ENCODE measurements around the gene SLC9C1. TPM values are rescaled to one million over a fixed set of nuclear protein-coding genes. Genes with fewer than 3 reads are reported as not detected.

The SLC9C1 gene
- total RNA-seq, 1 donor from 2014 or later, result not detected

GRCh38 chr3:112149136-112149535 lies 144.9 kb downstream of the SLC9C1 start:
- no peak for TF ChIP-seq CTCF (IDR thresholded peaks at IDR 0.05; ENCODE audit: partially characterized antibody, unreplicated experiment)
- no peak overlapping the region for H3K27ac Mint-ChIP-seq (ENCODE audit: unreplicated experiment)
- no peaks in the 10 kb centered on the region for H3K27me3 Mint-ChIP-seq (ENCODE audit: unreplicated experiment)
- H3K9me3 Mint-ChIP-seq (ENCODE audit: unreplicated experiment), result no peaks in the 10 kb centered on the region
- peaks cover 7% of the 10 kb centered on the region for H3K36me3 Mint-ChIP-seq (ENCODE audit: unreplicated experiment)
- no peaks in the 10 kb centered on the region for H3K4me1 Mint-ChIP-seq (ENCODE audit: low read depth, unreplicated experiment)
- DNase-seq, result no peak
- H3K4me3 Mint-ChIP-seq (ENCODE audit: unreplicated experiment), result no peak overlapping the region

- Mint-ChIP-seq H3K27me3 (ENCODE audit: unreplicated experiment) (no peaks in the 10 kb centered on the region), H3K36me3 (ENCODE audit: unreplicated experiment) (peaks cover 7% of the 10 kb centered on the region), H3K4me1 (ENCODE audit: low read depth, unreplicated experiment) (no peaks in the 10 kb centered on the region), H3K9me3 (ENCODE audit: unreplicated experiment) (no peaks in the 10 kb centered on the region), H3K27ac (ENCODE audit: unreplicated experiment) (no peak overlapping the region), H3K4me3 (ENCODE audit: unreplicated experiment) (no peak overlapping the region)
- no peak for TF ChIP-seq CTCF (IDR thresholded peaks at IDR 0.05; ENCODE audit: partially characterized antibody, unreplicated experiment)
- DNase-seq, result no peak
Observed at GRCh38 chr3:112143689-112144088, 150.3 kb downstream of the SLC9C1 start.

GRCh38 chr3:112143251-112143650 lies 150.8 kb downstream of the SLC9C1 start:
- no peaks in the 10 kb centered on the region for H3K27me3 Mint-ChIP-seq (ENCODE audit: unreplicated experiment)
- no peaks in the 10 kb centered on the region for H3K9me3 Mint-ChIP-seq (ENCODE audit: unreplicated experiment)
- no peak for TF ChIP-seq CTCF (IDR thresholded peaks at IDR 0.05; ENCODE audit: partially characterized antibody, unreplicated experiment)
- H3K4me1 Mint-ChIP-seq (ENCODE audit: low read depth, unreplicated experiment), result no peaks in the 10 kb centered on the region
- H3K4me3 Mint-ChIP-seq (ENCODE audit: unreplicated experiment), result no peak overlapping the region
- peaks cover 7% of the 10 kb centered on the region for H3K36me3 Mint-ChIP-seq (ENCODE audit: unreplicated experiment)
- DNase-seq, result no peak
- H3K27ac Mint-ChIP-seq (ENCODE audit: unreplicated experiment), result no peak overlapping the region

- no peaks in the 10 kb centered on the region for H3K9me3 Mint-ChIP-seq (ENCODE audit: unreplicated experiment)
- no peaks in the 10 kb centered on the region for H3K27me3 Mint-ChIP-seq (ENCODE audit: unreplicated experiment)
- peaks cover 7% of the 10 kb centered on the region for H3K36me3 Mint-ChIP-seq (ENCODE audit: unreplicated experiment)
- DNase-seq, result no peak
- H3K4me1 Mint-ChIP-seq (ENCODE audit: low read depth, unreplicated experiment), result peaks cover 2% of the 10 kb centered on the region
- no peak for TF ChIP-seq CTCF (IDR thresholded peaks at IDR 0.05; ENCODE audit: partially characterized antibody, unreplicated experiment)
- H3K27ac Mint-ChIP-seq (ENCODE audit: unreplicated experiment), result no peak overlapping the region
- H3K4me3 Mint-ChIP-seq (ENCODE audit: unreplicated experiment), result no peak overlapping the region
Observed at GRCh38 chr3:112141293-112141692, 152.7 kb downstream of the SLC9C1 start.

- no peaks in the 10 kb centered on the region for H3K9me3 Mint-ChIP-seq (ENCODE audit: unreplicated experiment)
- H3K27ac Mint-ChIP-seq (ENCODE audit: unreplicated experiment), result no peak overlapping the region
- no peaks in the 10 kb centered on the region for H3K27me3 Mint-ChIP-seq (ENCODE audit: unreplicated experiment)
- no peak for DNase-seq
- no peak overlapping the region for H3K4me3 Mint-ChIP-seq (ENCODE audit: unreplicated experiment)
- TF ChIP-seq CTCF (IDR thresholded peaks at IDR 0.05; ENCODE audit: partially characterized antibody, unreplicated experiment), result no peak
- H3K4me1 Mint-ChIP-seq (ENCODE audit: low read depth, unreplicated experiment), result peaks cover 2% of the 10 kb centered on the region
- H3K36me3 Mint-ChIP-seq (ENCODE audit: unreplicated experiment), result peaks cover 6% of the 10 kb centered on the region
Observed at GRCh38 chr3:112140584-112140983, 153.4 kb downstream of the SLC9C1 start.

All from glutamatergic neuron (in vitro differentiated cells).